Measurements from ENCODE around the gene ASXL3. TPM values are rescaled to one million over a fixed set of nuclear protein-coding genes. Genes with fewer than 3 reads are reported as not detected.

Gene ASXL3
- total RNA-seq, 1 experiment from 2014 or later, result not detected

DNA sequence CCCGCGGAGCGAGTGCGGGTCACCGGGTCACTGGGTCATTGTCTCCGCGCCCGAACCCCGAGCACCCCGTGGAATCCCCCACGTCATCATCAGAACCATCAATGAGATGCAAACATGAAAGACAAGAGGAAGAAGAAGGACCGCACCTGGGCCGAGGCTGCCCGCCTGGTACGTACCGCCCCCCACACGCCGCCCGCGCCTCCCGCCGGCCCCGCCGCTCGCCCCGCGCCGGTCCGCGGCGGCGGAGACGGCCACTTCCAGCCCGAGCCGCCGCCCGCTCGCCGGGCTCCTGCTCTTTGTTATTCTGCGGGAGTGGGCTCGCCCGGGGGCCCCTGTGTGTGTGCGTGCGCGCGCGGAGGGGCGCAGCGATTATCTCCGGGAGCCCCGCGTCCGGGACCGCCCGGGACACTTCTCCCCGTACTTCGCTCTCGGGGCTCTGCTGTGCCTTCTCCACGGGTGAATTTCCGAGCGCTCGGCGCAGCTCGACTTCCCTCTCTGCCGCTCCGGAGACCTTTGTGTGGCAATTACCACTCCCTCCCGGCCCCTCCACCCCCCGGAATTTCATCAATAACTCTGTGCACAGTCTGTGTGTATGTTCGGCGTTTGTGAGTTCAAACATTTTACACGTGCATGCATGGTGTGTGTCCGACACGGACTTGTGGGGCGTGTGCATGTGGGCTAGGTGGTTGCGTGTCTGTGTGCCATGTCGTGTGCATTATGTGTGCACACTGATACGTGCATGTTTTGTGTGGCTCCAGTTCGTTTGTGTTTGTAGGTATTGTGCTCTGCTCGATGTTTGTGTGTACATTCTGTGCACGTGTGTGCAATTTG lies 714 bp downstream of the ASXL3 start:
- Histone ChIP-seq H3K4me3 (no peak overlapping the region), H3K27me3 (peaks cover 53% of the 10 kb centered on the region), H3K9me3 (no peaks in the 10 kb centered on the region), H3K36me3 (no peaks in the 10 kb centered on the region)
- DNase-seq, result peak; percentile 1

DNA sequence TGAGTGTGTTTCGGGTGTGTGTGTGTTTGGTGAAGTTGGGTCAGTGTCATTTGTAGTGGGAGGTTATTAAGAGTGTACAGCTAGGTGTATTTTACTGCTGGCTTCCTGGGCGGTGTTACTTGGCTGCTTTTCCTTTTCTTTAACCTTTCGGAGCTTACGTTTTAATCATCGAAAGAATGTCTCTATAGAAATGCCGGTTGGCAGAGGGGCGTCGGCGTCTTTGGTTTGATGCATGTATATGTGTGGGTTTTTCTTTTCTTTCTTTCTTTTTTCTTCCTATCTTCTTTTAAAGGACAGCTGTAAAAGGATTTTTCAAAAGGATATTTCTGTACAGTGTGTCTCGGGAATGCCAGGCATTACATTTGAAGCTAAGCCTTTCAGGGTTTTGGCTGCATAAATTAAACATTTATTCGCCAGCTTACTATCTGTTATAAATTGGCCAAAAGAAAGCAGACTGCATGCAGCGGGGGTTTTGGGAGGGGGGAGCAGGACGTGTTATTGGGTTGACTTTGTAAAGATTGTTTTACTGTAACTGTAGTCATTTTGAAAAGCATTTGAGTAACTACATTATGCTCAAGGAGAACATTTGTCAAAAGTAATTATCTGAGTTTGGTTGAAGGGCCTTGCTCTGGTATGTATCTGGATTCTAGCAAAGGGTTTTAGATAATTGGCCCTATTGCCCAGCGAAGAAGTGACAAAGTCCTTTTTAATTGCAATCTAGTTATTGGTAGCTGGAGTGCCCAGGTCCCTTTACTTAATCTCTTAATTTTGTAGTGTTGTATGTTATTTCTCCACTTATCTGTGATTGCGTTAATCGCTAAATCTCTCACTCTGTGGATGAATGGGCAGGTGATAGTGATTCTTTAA lies 1.6 kb downstream of the ASXL3 start:
- no peak overlapping the region for H3K4me3 ChIP-seq
- no peak for DNase-seq

GRCh38 chr18:33580546-33580945 lies 2.5 kb downstream of the ASXL3 start:
- H3K4me3 ChIP-seq, result no peak overlapping the region
- no peaks in the 10 kb centered on the region for H3K9me3 ChIP-seq
- H3K27me3 ChIP-seq, result peaks cover 49% of the 10 kb centered on the region
- DNase-seq, result no peak
- no peaks in the 10 kb centered on the region for H3K36me3 ChIP-seq

More for the DNA sequence above, 1.6 kb downstream of the ASXL3 start:
- peaks cover 53% of the 10 kb centered on the region for H3K27me3 ChIP-seq
- no peaks in the 10 kb centered on the region for H3K9me3 ChIP-seq
- no peaks in the 10 kb centered on the region for H3K36me3 ChIP-seq

- Histone ChIP-seq H3K4me3 (no peak overlapping the region), H3K36me3 (no peaks in the 10 kb centered on the region), H3K9me3 (no peaks in the 10 kb centered on the region), H3K27me3 (peaks cover 41% of the 10 kb centered on the region)
- DNase-seq, result no peak
These were observed 3.8 kb downstream of the ASXL3 start for GRCh38 chr18:33581856-33582255.

- Histone ChIP-seq H3K9me3 (no peaks in the 10 kb centered on the region), H3K27me3 (peaks cover 27% of the 10 kb centered on the region), H3K36me3 (no peaks in the 10 kb centered on the region), H3K4me3 (no peak overlapping the region)
- no peak for DNase-seq
These were observed 5.9 kb downstream of the ASXL3 start for GRCh38 chr18:33583901-33584300.

GRCh38 chr18:33584548-33585430 lies 6.8 kb downstream of the ASXL3 start:
- DNase-seq, result no peak
- no peaks in the 10 kb centered on the region for H3K36me3 ChIP-seq
- no peaks in the 10 kb centered on the region for H3K9me3 ChIP-seq
- no peak overlapping the region for H3K4me3 ChIP-seq
- H3K27me3 ChIP-seq, result peaks cover 19% of the 10 kb centered on the region

DNA sequence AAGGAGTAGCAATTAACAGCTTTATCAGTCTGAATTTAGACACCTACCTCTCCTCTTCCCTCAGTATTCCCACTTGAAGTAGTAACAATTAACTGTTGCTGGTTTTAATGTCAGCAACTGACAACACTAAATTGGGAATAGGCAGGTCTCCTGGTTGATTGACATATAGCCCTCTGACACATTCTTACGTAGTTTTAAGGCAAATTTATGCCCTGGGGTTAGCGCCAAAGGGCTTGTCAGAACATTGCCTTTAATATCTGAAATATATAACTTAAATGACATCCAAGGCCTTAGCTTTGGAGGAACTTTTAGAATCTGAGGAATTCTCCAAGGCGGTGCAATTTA lies 7.4 kb downstream of the ASXL3 start:
- H3K36me3 ChIP-seq, result no peaks in the 10 kb centered on the region
- no peak for DNase-seq
- H3K4me3 ChIP-seq, result no peak overlapping the region
- peaks cover 14% of the 10 kb centered on the region for H3K27me3 ChIP-seq
- H3K9me3 ChIP-seq, result no peaks in the 10 kb centered on the region

GRCh38 chr18:33588361-33588760 lies 10.3 kb downstream of the ASXL3 start:
- no peaks in the 10 kb centered on the region for H3K9me3 ChIP-seq
- no peak for DNase-seq
- H3K36me3 ChIP-seq, result no peaks in the 10 kb centered on the region
- no peaks in the 10 kb centered on the region for H3K27me3 ChIP-seq
- H3K4me3 ChIP-seq, result no peak overlapping the region

DNA sequence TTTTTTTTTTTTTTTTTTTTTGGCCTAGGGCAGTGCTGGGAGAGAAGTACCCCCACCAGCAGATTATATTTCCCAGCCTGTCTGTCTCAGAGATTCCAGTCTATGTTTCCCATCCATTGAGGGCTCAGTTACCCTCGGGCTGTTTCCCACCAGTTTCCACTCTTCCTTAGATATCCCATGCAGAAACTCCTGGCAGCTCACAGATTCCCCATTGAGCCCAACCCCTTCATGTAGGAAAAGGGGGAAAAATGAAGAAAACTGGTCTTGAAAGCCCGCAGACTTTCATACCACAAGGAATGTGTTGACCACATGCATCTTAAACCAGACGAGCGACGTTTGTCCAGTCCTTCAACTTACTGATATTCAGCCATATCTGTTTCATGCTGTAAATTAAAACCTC lies 15.2 kb downstream of the ASXL3 start:
- Histone ChIP-seq H3K9me3 (no peaks in the 10 kb centered on the region), H3K36me3 (no peaks in the 10 kb centered on the region), H3K4me3 (no peak overlapping the region), H3K27me3 (no peaks in the 10 kb centered on the region)
- no peak for DNase-seq

GRCh38 chr18:33594799-33595198 lies 16.8 kb downstream of the ASXL3 start:
- H3K36me3 ChIP-seq, result no peaks in the 10 kb centered on the region
- no peak overlapping the region for H3K4me3 ChIP-seq
- H3K9me3 ChIP-seq, result no peaks in the 10 kb centered on the region
- no peaks in the 10 kb centered on the region for H3K27me3 ChIP-seq
- DNase-seq, result no peak

GRCh38 chr18:33596178-33596854 lies 18.3 kb downstream of the ASXL3 start:
- no peaks in the 10 kb centered on the region for H3K36me3 ChIP-seq
- H3K27me3 ChIP-seq, result no peaks in the 10 kb centered on the region
- no peak overlapping the region for H3K4me3 ChIP-seq
- no peak for DNase-seq
- H3K9me3 ChIP-seq, result no peaks in the 10 kb centered on the region

- 0 out of 2 replicates have a peak, but pooled peaks cover 2% of the 10 kb centered on the region for H3K27me3 ChIP-seq
These were observed 22.8 kb downstream of the ASXL3 start for GRCh38 chr18:33600846-33601245.

GRCh38 chr18:33603454-33603853 lies 25.4 kb downstream of the ASXL3 start:
- Histone ChIP-seq H3K36me3 (no peaks in the 10 kb centered on the region), H3K27me3 (0 out of 2 replicates have a peak, but pooled peaks cover 2% of the 10 kb centered on the region), H3K4me3 (no peak overlapping the region), H3K9me3 (no peaks in the 10 kb centered on the region)
- no peak for DNase-seq

More at GRCh38 chr18:33600846-33601245, 22.8 kb downstream of the ASXL3 start:
- H3K4me3 ChIP-seq, result no peak overlapping the region
- no peaks in the 10 kb centered on the region for H3K9me3 ChIP-seq
- DNase-seq, result no peak
- H3K36me3 ChIP-seq, result no peaks in the 10 kb centered on the region

DNA sequence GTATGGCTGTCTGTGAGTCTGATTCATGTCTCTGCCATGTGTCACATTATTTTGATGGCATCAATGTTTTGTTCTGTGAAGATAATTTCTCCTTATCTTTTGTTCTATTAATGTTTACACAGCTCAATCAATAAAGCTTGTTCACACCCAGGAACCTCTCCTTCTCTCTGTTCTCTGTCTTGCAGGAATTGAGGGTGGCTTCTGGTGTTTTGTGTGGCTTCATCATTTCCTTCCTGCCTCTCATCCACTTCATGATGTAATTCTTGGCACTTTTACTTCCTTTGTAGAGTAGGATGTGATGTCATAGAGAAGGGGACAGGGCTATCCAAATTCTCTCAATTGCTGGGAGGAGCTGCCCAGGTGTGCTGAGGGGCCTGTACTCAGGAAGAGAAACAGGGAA lies 27.2 kb downstream of the ASXL3 start:
- Histone ChIP-seq H3K9me3 (no peaks in the 10 kb centered on the region), H3K4me3 (no peak overlapping the region), H3K36me3 (no peaks in the 10 kb centered on the region), H3K27me3 (0 out of 2 replicates have a peak, but pooled peaks cover 2% of the 10 kb centered on the region)
- no peak for DNase-seq

DNA sequence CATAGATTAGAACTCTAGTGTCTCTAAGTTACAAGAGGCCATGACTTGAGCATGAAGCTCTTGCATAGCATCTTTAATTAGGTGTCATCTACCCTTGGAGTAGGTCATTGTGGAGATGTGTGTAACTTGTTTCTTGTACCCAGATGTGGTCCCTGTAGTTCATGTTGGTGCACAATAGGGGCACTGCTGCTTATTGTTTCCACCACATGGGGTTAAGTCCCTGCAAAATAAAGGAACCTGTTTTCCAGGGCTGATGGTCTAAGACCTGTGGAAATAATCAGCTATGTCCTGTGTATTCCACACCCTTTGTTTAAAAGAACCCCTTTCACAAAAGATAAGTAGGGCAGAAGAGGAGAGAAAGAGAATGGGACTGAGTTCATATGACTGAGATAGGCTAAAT lies 28.6 kb downstream of the ASXL3 start:
- no peaks in the 10 kb centered on the region for H3K36me3 ChIP-seq
- no peak for DNase-seq
- no peaks in the 10 kb centered on the region for H3K9me3 ChIP-seq
- 0 out of 2 replicates have a peak, but pooled peaks cover 2% of the 10 kb centered on the region for H3K27me3 ChIP-seq
- H3K4me3 ChIP-seq, result no peak overlapping the region

DNA sequence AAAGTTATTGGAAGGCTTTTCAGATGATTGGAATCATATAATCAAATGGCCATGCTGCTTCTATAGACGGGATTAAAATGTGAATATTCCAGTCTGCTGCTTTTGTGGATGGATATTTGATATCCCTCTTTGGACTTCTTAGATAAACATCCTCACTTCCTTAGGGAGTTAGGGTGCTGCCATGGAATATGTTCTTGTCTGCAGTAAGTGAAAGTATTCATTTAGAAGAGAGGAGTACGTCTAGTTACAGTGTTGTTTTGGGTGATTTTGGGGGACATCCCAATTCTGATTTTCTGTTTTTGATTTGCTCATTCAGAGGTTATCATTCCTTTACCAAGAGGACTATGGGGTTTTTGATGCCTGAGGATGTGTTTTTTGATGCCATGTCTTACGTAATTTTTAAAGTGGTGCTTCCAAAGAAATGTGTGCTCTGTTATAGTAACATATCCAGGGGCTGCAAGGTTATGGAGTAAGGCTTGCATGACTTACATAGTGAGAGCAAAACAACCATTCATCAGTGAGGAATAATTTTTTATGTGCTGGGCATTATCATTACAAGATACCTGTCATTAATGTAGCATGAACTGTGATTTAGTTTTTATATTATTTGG lies 33.6 kb downstream of the ASXL3 start:
- Histone ChIP-seq H3K4me3 (no peak overlapping the region), H3K27me3 (no peaks in the 10 kb centered on the region), H3K9me3 (no peaks in the 10 kb centered on the region), H3K36me3 (no peaks in the 10 kb centered on the region)
- DNase-seq, result no peak
